ENCODE results near the gene FKBP10.

Gene FKBP10

GRCh38 chr17:41864836-41865595, 52.2 kb downstream of the FKBP10 start, which contains the start of gene KLHL11:
TSS of gene KLHL11 (minus strand) at chr17:41865423. CDS start at chr17:41865370, 53 bp downstream.
- peak within 1 kb of the TSS; percentile 59; the same call in 1 of the 2 replicates for H3K27ac ChIP-seq (ENCODE audit: low read length)
- no peaks in the 10 kb centered on the region for H3K9me3 ChIP-seq (replicated peaks; ENCODE audit: insufficient read depth, low read length)
- H2AFZ ChIP-seq (ENCODE audit: low read length): peak within 1 kb of the TSS; percentile 96
- no peaks in the 10 kb centered on the region; the same call in 1 of the 2 replicates for H4K20me1 ChIP-seq (ENCODE audit: insufficient read depth, low read length)
- peak within 1 kb of the TSS; percentile 94 for H3K4me3 ChIP-seq (ENCODE audit: low read length)
- peak; percentile 92 for DNase-seq
- H3F3A ChIP-seq (ENCODE audit: insufficient read depth, low read length): peaks cover 3% of the 10 kb centered on the region; the same call in 1 of the 2 replicates
- peaks cover 6% of the 10 kb centered on the region; the same call in 1 of the 2 replicates for H3K4me1 ChIP-seq (ENCODE audit: low read length)
- H3K9ac ChIP-seq (ENCODE audit: low read length): peak within 1 kb of the TSS; percentile 93
- no peaks in the 10 kb centered on the region for H3K27me3 ChIP-seq (replicated peaks; ENCODE audit: insufficient read depth, low read length)
- H3K36me3 ChIP-seq (replicated peaks; ENCODE audit: insufficient read depth, low read length): no peaks in the 10 kb centered on the region
- TF ChIP-seq CTCF (IDR thresholded peaks at IDR 0.05; ENCODE audit: low read length) (no peak), EZH2 (optimal IDR thresholded peaks at IDR 0.05; ENCODE audit: low read depth, low read length) (no peak), EZH2phosphoT487 (IDR thresholded peaks at IDR 0.05; ENCODE audit: low read length) (no peak)
- no peaks in the 10 kb centered on the region for H3K9me2 ChIP-seq (replicated peaks; ENCODE audit: insufficient read depth, low read length)
- peaks cover 50% of the 10 kb centered on the region for H3K79me2 ChIP-seq (ENCODE audit: low read length)
- H3K4me2 ChIP-seq (ENCODE audit: low read depth, low read length): peak within 1 kb of the TSS; percentile 52

DNA sequence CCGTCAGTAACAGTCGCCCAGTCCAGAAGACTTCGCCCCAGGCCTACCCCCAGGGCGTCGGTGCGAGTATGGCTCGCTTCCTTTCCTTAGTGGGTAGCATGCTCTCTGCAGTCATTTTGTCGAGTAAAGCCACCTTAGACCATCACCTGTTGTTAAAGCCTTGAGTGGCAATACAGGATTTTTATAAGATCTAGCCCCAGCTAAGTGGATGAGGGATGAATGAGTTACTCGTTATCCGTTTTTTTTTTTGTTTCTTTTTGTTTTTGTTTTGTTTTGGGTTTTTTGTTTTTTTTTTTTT, 52.7 kb downstream of the FKBP10 start:
- Histone ChIP-seq H3K79me2 (ENCODE audit: low read length) (peaks cover 45% of the 10 kb centered on the region), H2AFZ (ENCODE audit: low read length) (peak overlapping the region; percentile 96), H3K27me3 (replicated peaks; ENCODE audit: insufficient read depth, low read length) (no peaks in the 10 kb centered on the region), H4K20me1 (ENCODE audit: insufficient read depth, low read length) (no peaks in the 10 kb centered on the region; the same call in 1 of the 2 replicates), H3K9me3 (replicated peaks; ENCODE audit: insufficient read depth, low read length) (no peaks in the 10 kb centered on the region), H3K4me3 (ENCODE audit: low read length) (peak overlapping the region; percentile 94), H3K9me2 (replicated peaks; ENCODE audit: insufficient read depth, low read length) (no peaks in the 10 kb centered on the region), H3K9ac (ENCODE audit: low read length) (peak overlapping the region; percentile 93; the same call in 1 of the 2 replicates), H3K36me3 (replicated peaks; ENCODE audit: insufficient read depth, low read length) (no peaks in the 10 kb centered on the region), H3K27ac (ENCODE audit: low read length) (no peak overlapping the region), H3F3A (ENCODE audit: insufficient read depth, low read length) (peaks cover 3% of the 10 kb centered on the region; the same call in 1 of the 2 replicates), H3K4me1 (ENCODE audit: low read length) (peaks cover 6% of the 10 kb centered on the region; the same call in 1 of the 2 replicates), H3K4me2 (ENCODE audit: low read depth, low read length) (peak overlapping the region; percentile 52)
- TF ChIP-seq EZH2phosphoT487 (IDR thresholded peaks at IDR 0.05; ENCODE audit: low read length): no peak
- TF ChIP-seq EZH2 (optimal IDR thresholded peaks at IDR 0.05; ENCODE audit: low read depth, low read length): no peak
- TF ChIP-seq CTCF (IDR thresholded peaks at IDR 0.05; ENCODE audit: low read length): no peak
- no peak for DNase-seq

- Histone ChIP-seq H3K9me2 (replicated peaks; ENCODE audit: insufficient read depth, low read length) (no peaks in the 10 kb centered on the region), H3K4me1 (ENCODE audit: low read length) (peaks cover 4% of the 10 kb centered on the region; the same call in 1 of the 2 replicates), H3K27me3 (replicated peaks; ENCODE audit: insufficient read depth, low read length) (no peaks in the 10 kb centered on the region), H3K27ac (ENCODE audit: low read length) (no peak overlapping the region), H3K9me3 (replicated peaks; ENCODE audit: insufficient read depth, low read length) (no peaks in the 10 kb centered on the region), H3F3A (ENCODE audit: insufficient read depth, low read length) (peaks cover 3% of the 10 kb centered on the region; the same call in 1 of the 2 replicates), H3K4me3 (ENCODE audit: low read length) (no peak overlapping the region), H4K20me1 (ENCODE audit: insufficient read depth, low read length) (no peaks in the 10 kb centered on the region), H3K4me2 (ENCODE audit: low read depth, low read length) (no peak overlapping the region), H3K36me3 (replicated peaks; ENCODE audit: insufficient read depth, low read length) (no peaks in the 10 kb centered on the region), H3K9ac (ENCODE audit: low read length) (no peak overlapping the region), H2AFZ (ENCODE audit: low read length) (no peak overlapping the region), H3K79me2 (ENCODE audit: low read length) (peaks cover 17% of the 10 kb centered on the region)
- no peak for DNase-seq
- TF ChIP-seq EZH2phosphoT487 (IDR thresholded peaks at IDR 0.05; ENCODE audit: low read length) (no peak), CTCF (IDR thresholded peaks at IDR 0.05; ENCODE audit: low read length) (no peak), EZH2 (optimal IDR thresholded peaks at IDR 0.05; ENCODE audit: low read depth, low read length) (no peak)
These were observed 55.8 kb downstream of the FKBP10 start for GRCh38 chr17:41868568-41868967.
